NCI-H146 treated with DMSO at 0.1 percent for 48 hours (cell line): Measurements from ENCODE around the gene XAGE3.
"Not testable (repeated sequence)": the region's sequence is repeated elsewhere in the genome, so short reads cannot be mapped to it uniquely, and the experiment has no call there.

Experiments used
- DNase-seq: peaks from one replicate; lab custom pipeline; 2025; ENCODE audit not compliant: unreplicated experiment; lab: John Stamatoyannopoulos, UW

Gene XAGE3

DNA sequence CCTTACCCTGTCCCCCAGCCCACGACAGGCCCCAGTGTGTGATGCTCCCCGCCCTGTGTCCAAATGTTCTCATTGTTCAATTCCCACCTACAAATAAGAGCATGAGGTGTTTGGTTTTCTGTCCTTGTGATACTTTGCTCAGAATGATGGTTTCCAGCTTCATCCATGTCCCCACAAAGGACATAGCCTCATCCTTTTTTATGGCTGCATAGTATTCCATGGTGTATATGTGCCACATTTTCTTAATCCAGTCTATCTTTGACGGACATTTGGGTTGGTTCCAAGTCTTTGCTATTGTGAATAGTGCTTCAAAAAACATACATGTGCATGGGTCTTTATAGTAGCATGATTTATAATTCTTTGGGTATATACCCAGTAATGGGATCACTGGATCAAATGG, 24.3 kb downstream of the XAGE3 start:
- DNase-seq, result not testable (repeated sequence)

DNA sequence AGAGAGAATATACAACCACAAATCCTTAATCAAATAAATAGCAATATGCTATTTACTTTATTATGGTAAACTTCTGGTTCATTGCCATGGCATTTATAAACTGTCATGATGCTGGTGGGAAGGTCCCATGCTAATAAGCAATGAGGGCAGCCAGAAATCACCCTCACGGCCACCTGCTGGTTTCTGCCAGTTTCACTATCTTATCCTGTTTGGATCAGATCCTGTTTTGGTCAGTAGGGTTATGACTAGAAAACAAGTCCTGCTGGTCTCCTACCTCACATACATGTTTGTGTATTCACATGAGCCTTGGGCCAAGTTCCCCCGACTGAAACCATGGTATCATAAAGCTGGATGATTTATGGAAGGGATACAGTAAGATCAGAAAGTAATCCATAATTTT, 28.7 kb downstream of the XAGE3 start:
- no peak for DNase-seq

DNA sequence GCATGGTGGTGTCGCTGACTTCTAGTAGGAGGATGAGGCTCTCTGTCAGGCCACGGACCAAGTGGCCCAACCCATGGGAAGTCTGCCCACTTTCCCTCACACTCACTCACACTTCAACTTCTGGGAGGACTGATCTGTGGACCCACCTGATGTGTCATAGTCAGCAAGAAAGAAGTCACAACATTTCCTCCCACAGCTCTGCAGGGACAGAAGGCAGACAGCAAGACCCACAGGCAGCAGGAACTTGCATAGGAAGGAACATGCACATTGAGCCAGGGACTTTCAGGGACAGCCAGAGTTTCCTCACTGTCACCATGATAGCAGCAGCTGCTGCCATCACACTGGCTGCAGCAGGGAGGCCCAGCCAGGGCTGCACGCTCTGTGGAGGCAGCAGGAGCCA, 37.3 kb downstream of the XAGE3 start:
- DNase-seq, result no peak

DNA sequence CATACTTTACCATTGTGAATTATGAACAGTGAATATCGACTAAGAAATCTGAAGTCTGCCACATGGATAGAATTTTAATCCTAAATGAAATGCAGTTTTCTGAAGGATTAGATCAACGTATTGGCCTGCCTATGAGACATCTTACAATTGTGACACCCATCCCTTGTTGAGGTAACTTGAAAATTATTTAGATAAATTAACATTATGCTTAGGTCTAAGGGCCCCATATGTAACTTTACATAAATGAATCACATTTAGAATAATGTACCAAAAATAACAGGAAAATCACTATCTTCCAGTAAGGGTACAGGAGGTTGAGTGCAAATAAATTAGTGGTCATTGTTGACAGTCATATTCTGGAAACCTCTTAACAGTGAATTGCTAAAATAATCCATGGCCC, 43.3 kb downstream of the XAGE3 start:
- DNase-seq, result no peak

DNA sequence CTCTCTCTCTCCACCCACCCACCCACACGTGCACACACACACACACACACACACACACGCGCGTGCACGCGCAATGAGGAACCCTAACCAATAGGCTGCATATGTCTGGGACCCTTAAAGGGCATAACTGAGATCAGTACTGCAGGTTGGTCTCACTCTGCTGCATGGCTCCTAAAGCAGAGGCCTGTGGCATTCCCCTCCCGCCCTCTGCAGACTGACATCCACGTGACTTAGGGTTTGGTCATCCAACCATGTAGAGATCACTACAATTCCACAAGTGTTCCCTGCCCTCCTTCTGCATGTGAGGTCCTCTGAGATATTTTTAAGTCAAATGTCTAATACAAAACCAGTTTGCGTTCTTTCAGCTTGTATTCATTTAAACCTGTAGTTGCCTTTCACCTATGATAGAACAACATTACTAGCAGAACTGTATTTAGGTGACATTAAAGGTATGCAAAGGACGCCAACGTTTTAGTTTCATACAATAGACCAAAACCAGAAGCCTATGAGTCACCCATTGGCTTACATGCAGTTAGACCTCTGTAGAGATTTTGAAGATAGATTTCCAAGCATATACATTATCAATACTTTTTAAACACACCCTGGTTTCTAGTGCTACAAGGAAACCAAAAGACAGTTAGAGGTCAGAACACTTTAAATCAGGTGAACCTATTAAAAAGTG, 46.7 kb downstream of the XAGE3 start:
- DNase-seq, result no peak

DNA sequence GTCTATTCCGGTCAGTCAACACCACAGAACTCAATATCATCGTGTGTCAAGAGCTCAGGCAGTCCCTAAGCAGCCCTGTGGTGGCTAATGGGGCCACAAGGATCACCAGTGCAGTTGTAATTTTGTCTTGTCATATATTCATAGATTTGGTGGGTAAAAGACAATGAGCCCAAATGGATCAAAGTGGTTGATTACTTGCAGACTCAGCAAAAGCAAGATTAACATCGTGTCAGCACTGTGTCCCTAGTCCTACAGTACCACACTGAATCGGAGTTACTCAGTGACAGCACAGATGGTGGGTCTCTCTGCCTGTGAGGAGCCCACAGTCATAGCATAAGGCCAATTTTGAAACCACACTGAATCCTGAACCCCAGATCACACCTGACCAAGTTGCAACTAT, 48.1 kb downstream of the XAGE3 start:
- no peak for DNase-seq
